Choroid plexus epithelial cell (primary cell): Measurements from ENCODE around the gene ATR.
"Not testable (repeated sequence)": the region's sequence is repeated elsewhere in the genome, so short reads cannot be mapped to it uniquely, and the experiment has no call there.

Experiments
- DNase-seq: peaks from one replicate; pipeline ENCODE4 v3.0.0-alpha.2; 2010; ENCODE audit warnings: low read depth
- H3K4me3 ChIP-seq: 2 replicates; pipeline ENCODE4 v1.5.1; 2011; ENCODE audit warnings: low read depth, mild to moderate bottlenecking, control low read depth, low read length, moderate library complexity
- TF ChIP-seq, protein P1 (sequence below): conservative IDR thresholded peaks from 2 replicates; pipeline ENCODE4 v1.5.1; 2011; ENCODE audit warnings: low read depth, mild to moderate bottlenecking, control low read depth, inconsistent platforms, low read length, moderate library complexity

Gene ATR

GRCh38 chr3:142553741-142554140, 24.8 kb downstream of the ATR start:
- no peak for DNase-seq
- TF ChIP-seq, protein P1, sequence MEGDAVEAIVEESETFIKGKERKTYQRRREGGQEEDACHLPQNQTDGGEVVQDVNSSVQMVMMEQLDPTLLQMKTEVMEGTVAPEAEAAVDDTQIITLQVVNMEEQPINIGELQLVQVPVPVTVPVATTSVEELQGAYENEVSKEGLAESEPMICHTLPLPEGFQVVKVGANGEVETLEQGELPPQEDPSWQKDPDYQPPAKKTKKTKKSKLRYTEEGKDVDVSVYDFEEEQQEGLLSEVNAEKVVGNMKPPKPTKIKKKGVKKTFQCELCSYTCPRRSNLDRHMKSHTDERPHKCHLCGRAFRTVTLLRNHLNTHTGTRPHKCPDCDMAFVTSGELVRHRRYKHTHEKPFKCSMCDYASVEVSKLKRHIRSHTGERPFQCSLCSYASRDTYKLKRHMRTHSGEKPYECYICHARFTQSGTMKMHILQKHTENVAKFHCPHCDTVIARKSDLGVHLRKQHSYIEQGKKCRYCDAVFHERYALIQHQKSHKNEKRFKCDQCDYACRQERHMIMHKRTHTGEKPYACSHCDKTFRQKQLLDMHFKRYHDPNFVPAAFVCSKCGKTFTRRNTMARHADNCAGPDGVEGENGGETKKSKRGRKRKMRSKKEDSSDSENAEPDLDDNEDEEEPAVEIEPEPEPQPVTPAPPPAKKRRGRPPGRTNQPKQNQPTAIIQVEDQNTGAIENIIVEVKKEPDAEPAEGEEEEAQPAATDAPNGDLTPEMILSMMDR = no peak
- H3K4me3 ChIP-seq = no peak overlapping the region

GRCh38 chr3:142552579-142552978, 26.0 kb downstream of the ATR start:
- DNase-seq, H3K4me3 ChIP-seq: not testable (repeated sequence)

GRCh38 chr3:142549986-142550385, 28.5 kb downstream of the ATR start:
- H3K4me3 ChIP-seq = no peak overlapping the region
- TF ChIP-seq, protein P1 = no peak
- DNase-seq = no peak

DNA sequence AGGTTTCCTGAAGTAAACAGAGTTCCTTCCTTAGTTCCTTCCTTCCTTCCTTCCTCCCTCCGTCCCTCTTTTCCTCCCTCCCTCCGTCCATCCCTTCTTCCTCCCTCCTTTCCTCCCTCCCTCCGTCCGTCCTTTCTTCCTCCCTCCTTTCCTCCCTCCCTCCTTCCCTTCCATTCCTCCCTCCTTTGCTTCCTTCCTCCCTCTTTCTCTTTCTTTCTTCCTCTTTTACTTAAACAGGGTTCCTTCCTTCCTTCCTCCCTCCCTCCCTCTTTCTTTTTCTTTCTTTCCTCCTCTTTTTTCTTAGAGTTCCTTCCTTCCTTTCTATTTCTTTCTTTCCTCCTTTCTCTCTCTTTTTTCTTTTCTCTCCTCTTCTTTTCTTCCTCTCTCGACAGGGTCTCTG, 35.2 kb downstream of the ATR start:
- H3K4me3 ChIP-seq = no peak overlapping the region
- TF ChIP-seq, protein P1 = no peak
- DNase-seq = no peak

DNA sequence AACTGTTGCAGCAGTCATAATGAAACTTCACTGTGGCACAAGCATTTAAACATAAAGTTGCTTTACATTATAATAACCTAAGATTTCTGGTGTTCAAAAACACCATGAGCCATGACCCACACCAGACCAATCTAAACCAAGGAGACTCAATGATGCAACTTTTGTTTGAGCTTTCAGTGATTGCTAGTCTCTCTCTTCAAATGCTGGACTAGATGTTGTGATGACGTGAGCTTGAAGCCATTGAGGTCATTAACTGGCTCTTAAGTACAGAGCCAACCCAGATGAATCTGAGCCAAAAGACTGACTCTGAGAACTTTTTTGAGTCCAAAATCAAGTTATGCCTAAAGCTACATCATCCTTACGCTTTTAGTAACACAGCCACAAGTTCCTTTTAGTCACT, 36.5 kb downstream of the ATR start:
- TF ChIP-seq, protein P1 = no peak
- H3K4me3 ChIP-seq = no peak overlapping the region
- no peak for DNase-seq

DNA sequence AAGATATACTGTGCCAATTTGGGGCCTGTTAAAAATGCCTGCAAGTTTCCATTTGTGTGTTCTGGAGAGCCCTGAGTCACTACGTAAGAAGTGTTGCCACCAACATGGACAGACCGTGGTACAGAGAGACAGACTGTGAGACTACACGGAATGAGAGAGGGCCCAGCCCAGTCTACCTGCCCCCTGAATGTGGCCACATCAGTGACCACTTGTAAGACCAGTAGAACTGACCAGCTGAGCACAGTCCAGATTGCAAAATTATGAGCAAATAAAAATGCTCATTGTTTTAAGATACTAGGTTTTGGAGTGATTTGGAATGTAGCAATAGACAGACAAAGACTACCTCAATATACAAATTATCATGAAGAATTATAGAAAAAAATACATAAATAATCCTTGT, 42.0 kb downstream of the ATR start:
- TF ChIP-seq, protein P1 = no peak
- H3K4me3 ChIP-seq = no peak overlapping the region
- DNase-seq = no peak

GRCh38 chr3:142534543-142534942, 44.0 kb downstream of the ATR start:
- DNase-seq = no peak
- TF ChIP-seq, protein P1 = no peak
- no peak overlapping the region for H3K4me3 ChIP-seq

- no peak overlapping the region for H3K4me3 ChIP-seq
- TF ChIP-seq, protein P1 = no peak
- DNase-seq = no peak
These were observed 48.2 kb downstream of the ATR start for GRCh38 chr3:142530296-142530695.
